ENCODE measurements around the gene LTBP1. TPM values are rescaled to one million over a fixed set of nuclear protein-coding genes. Genes with fewer than 3 reads are reported as not detected.

The LTBP1 gene
- total and polyA plus RNA-seq, 10 of the 15 experiments (the other 5 are each of a cell fraction or from before 2014, with no cell fraction given): 0.01 to 0.28 (median 0.12) TPM; not detected in 2

GRCh38 chr2:32986480-32986879 is 39.7 kb downstream of the LTBP1 start:
- no peak overlapping the region for H2AFZ ChIP-seq (ENCODE audit: control insufficient read depth, low read depth, low read length)
- DNase-seq (ENCODE audit: low read depth, low spot score) (no peak), FAIRE-seq (no peak), ATAC-seq (no peak)
- TF ChIP-seq BCLAF1 (IDR thresholded peaks at IDR 0.05) (no peak), FOXK2 (IDR thresholded peaks at IDR 0.05) (no peak)
- TF ChIP-seq, protein P1, sequence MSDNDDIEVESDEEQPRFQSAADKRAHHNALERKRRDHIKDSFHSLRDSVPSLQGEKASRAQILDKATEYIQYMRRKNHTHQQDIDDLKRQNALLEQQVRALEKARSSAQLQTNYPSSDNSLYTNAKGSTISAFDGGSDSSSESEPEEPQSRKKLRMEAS (IDR thresholded peaks at IDR 0.05; ENCODE audit: low read depth, low read length): no peak
- no peak overlapping the region for H3K27ac ChIP-seq (ENCODE audit: control insufficient read depth, insufficient read depth)
- ChIA-PET RAD21 (ENCODE audit: unreplicated experiment) (no interaction called here), SMC1A (ENCODE audit: uncharacterized antibody, unreplicated experiment) (no interaction called here), POLR2A (no interaction called here), CTCF (no interaction called here)
- H3K9ac ChIP-seq (ENCODE audit: control insufficient read depth, insufficient read depth, low read length): no peak overlapping the region
- no peaks in the 10 kb centered on the region; the same call in 1 of the 3 replicates for H3K9me3 ChIP-seq (replicated peaks; ENCODE audit: control insufficient read depth, insufficient read depth, low read length)
- 26% methylated on average over 4 of the region's 4 CpGs for WGBS (ENCODE audit: insufficient coverage, insufficient replicate concordance, low lambda C conversion rate, missing lambda C conversion rate)
- H3K4me2 ChIP-seq (ENCODE audit: control insufficient read depth, insufficient read depth): no peak overlapping the region
- in situ Hi-C loops (cut with MboI): no loop called here
- no peaks in the 10 kb centered on the region for H3K4me1 ChIP-seq (ENCODE audit: control insufficient read depth, insufficient read depth, low read length)
- H4K20me1 ChIP-seq (ENCODE audit: control insufficient read depth, insufficient read depth): no peaks in the 10 kb centered on the region
- H3K27me3 ChIP-seq (replicated peaks in 1 of 2; ENCODE audit: control insufficient read depth in 2 of 2, insufficient read depth in 2 of 2, low read length in 1 of 2): no peaks in the 10 kb centered on the region; a peak in 1 of 4 replicates
- intact Hi-C loops (cut with micrococcal nuclease; ENCODE audit: unreplicated experiment): no loop called here
- H3K4me3 ChIP-seq: no peak overlapping the region
- H3K79me2 ChIP-seq (ENCODE audit: control insufficient read depth, insufficient read depth, low read length): no peaks in the 10 kb centered on the region
- BruUV-seq (replicated peaks): no TSS peak
- H3K36me3 ChIP-seq (ENCODE audit: control insufficient read depth in 2 of 2, insufficient read depth in 2 of 2, low read length in 1 of 2): no peaks in the 10 kb centered on the region

- H3K9me3 ChIP-seq (replicated peaks; ENCODE audit: control insufficient read depth, insufficient read depth, low read length): no peaks in the 10 kb centered on the region; the same call in 2 of the 3 replicates
- H3K9ac ChIP-seq (ENCODE audit: control insufficient read depth, insufficient read depth, low read length): no peak overlapping the region
- ChIA-PET SMC1A (ENCODE audit: uncharacterized antibody, unreplicated experiment) (no interaction called here), CTCF (no interaction called here), RAD21 (ENCODE audit: unreplicated experiment) (no interaction called here), POLR2A (no interaction called here)
- in situ Hi-C loops (cut with MboI): no loop called here
- H3K4me3 ChIP-seq: no peak overlapping the region
- no peaks in the 10 kb centered on the region for H3K36me3 ChIP-seq (ENCODE audit: control insufficient read depth in 2 of 2, insufficient read depth in 2 of 2, low read length in 1 of 2)
- no peaks in the 10 kb centered on the region for H3K79me2 ChIP-seq (ENCODE audit: control insufficient read depth, insufficient read depth, low read length)
- WGBS (ENCODE audit: insufficient coverage, insufficient replicate concordance, low lambda C conversion rate, missing lambda C conversion rate): 21% methylated on average over 3 of the region's 3 CpGs
- no TSS peak for BruUV-seq (replicated peaks)
- H4K20me1 ChIP-seq (ENCODE audit: control insufficient read depth, insufficient read depth): no peaks in the 10 kb centered on the region
- peaks cover 0 to 1% of the 10 kb centered on the region in 2 experiments; a peak in 2 of 4 replicates for H3K27me3 ChIP-seq (replicated peaks in 1 of 2; ENCODE audit: control insufficient read depth in 2 of 2, insufficient read depth in 2 of 2, low read length in 1 of 2)
- ATAC-seq (no peak), DNase-seq (ENCODE audit: low read depth, low spot score) (no peak), FAIRE-seq (no peak)
- TF ChIP-seq ATF2 (IDR thresholded peaks at IDR 0.05; ENCODE audit: low read length): no peak
- no peak for TF ChIP-seq POLR2AphosphoS2 (IDR thresholded peaks at IDR 0.05; ENCODE audit: low read depth, low read length)
- TF ChIP-seq HDGF (IDR thresholded peaks at IDR 0.05): no peak
- intact Hi-C loops (cut with micrococcal nuclease; ENCODE audit: unreplicated experiment): no loop called here
- no peak overlapping the region for H3K4me2 ChIP-seq (ENCODE audit: control insufficient read depth, insufficient read depth)
- H3K27ac ChIP-seq (ENCODE audit: control insufficient read depth, insufficient read depth): no peak overlapping the region
- H3K4me1 ChIP-seq (ENCODE audit: control insufficient read depth, insufficient read depth, low read length): no peaks in the 10 kb centered on the region
- H2AFZ ChIP-seq (ENCODE audit: control insufficient read depth, low read depth, low read length): no peak overlapping the region
These were observed 41.8 kb downstream of the LTBP1 start for GRCh38 chr2:32988525-32988924.

All from GM12878 (cell line).